T-helper 1 cell (primary cell): ENCODE data around the gene MB21D2.

Source experiments
- DNase-seq, 5 donors: peaks; one replicate each; pipeline ENCODE4 v3.0.0-alpha.2; 2012 to 2020

MB21D2 gene

GRCh38 chr3:192831801-192832347, 85.8 kb downstream of the MB21D2 start:
- no peak for DNase-seq

DNA sequence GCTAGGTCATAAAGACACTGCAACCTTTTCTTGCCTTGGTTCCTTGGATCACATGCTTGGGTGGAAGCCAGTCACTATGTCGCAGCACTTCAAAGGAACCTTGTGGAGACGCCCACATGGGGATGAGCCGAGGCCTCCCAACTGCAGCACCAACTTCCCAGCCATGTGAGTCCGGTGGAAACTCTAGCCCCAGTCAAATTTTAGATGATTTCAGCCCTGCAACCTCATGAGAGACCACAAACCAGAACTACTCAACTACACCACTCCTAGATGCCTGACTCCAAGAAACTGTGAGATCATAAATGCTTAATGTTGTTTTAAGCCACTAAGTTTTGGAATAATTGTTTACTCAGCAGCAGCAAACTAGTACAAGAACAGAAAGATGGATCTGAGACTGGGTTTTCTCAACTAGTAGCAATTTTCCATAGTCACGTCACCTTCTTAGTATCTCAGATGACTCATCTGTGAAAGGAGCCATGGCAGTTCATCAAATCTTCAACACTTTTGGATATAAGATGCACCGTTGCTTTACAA, 86.5 kb downstream of the MB21D2 start:
- peak in 1 of 5 donors; percentile 14 for DNase-seq

- no peak for DNase-seq
Observed at GRCh38 chr3:192830291-192831110, 87.2 kb downstream of the MB21D2 start.

- no peak for DNase-seq
Observed at GRCh38 chr3:192827863-192828594, 89.6 kb downstream of the MB21D2 start.

DNA sequence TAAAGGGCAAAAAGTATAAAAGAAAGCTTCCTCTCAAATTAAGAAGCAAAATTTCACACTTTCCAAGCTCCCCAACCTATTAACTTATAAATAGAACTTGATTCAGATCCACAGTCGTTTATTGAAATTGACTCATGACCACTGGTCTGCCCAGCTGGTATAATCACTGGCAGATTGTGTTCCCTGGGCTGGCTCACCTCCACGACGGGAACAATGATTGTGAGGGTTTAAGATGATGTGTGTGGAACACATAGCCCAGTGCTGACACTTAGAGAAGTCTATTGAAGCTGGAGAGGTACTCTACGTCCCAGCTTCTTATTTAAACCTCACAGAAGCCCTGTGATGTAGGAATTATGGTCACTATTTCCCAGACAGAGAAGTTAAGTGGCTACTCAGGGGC, 90.4 kb downstream of the MB21D2 start:
- DNase-seq: no peak

- DNase-seq: no peak
Observed at GRCh38 chr3:192826214-192827006, 91.2 kb downstream of the MB21D2 start.

DNA sequence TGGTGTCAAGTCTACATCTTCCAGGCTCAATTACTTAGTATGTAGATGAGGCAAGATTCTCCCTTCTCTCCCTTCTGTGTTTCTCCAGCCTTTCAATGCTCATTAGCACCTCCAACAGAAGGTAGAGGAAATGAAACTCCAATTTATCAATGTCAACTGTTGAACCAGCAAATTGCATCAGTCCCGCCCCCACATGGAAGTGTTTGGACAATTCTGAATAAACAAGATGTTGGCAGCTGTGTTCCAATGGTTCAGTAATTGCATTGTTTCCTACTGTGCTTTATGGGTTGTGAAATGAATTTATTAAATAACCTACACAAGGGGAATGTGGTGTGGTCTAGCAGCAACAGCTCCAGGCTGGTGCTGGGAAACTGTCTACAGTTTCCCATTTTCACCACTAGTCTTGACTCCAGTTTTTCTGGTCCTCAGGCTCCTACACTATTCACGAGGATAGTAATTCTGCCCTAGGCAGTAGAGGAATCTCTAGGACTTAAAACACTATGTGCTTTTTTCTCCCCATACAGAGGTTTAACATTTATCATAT, 91.9 kb downstream of the MB21D2 start:
- DNase-seq: no peak

- no peak for DNase-seq
Observed at GRCh38 chr3:192825216-192825615, 92.4 kb downstream of the MB21D2 start.

DNA sequence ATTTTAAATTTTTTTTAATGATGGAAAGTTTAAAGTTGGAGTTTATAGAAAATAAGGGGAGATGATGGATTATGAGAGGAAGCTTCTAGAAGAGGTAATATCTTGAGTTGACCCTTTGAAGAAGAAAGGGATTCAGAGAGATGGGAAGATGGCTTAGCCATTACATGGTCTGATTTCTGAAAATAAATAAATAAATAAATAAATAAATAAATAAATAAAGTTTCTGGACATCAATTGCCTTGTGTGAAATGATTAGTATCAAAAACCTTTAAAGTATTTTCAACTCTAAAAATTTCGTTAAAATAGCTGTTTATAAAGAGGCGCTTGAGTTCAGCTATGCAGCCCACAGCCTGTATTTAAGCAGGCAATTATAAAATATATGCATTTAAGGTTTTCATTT, 93.3 kb downstream of the MB21D2 start:
- no peak for DNase-seq

DNA sequence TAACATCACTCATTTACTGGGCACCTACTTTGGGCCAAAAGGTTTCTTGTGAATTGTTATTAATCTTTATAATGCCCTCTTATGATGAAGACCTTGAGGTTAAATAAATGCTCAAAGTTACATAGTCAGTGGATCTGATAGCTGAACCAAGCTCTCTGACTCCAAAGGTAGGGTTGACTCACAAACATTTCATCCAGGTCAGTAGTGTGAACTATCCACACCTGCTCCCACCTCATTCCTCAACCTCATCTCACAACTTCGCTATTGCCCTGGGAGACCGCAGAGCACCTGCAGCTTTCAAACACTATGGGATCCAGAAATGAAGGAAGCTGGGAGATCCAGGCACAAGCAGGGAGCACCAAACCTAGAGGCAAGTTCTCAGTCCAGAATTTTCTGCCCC, 96.5 kb downstream of the MB21D2 start:
- DNase-seq: no peak

- DNase-seq: no peak
Observed at GRCh38 chr3:192820161-192820560, 97.5 kb downstream of the MB21D2 start.

GRCh38 chr3:192819001-192819569, 98.6 kb downstream of the MB21D2 start:
- peak in 3 of 5 donors; percentile 6 to 58 (median 14) for DNase-seq

DNA sequence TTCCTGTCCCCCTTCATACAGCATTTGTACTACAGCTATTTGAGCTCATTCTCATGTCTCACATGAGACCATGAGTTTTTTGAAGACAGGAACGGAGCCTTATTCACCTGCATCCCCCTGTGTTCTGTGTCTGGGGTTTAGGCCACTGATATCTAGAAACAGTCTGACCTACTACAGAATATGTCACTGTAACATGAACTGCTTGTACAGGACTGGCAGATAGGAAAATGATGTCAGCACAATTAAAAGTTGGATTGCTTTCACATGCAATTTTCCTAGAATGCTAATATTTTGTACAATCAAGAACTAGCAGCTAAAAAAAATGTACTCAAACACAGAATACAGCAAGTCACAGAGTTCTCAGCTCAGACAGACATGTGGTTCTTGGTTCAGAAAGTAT, 99.5 kb downstream of the MB21D2 start:
- no peak for DNase-seq

GRCh38 chr3:192817506-192817905, 100.2 kb downstream of the MB21D2 start:
- no peak for DNase-seq

- peak in 1 of 5 donors; percentile 62 for DNase-seq
Observed at GRCh38 chr3:192817053-192817452, 100.6 kb downstream of the MB21D2 start.

DNA sequence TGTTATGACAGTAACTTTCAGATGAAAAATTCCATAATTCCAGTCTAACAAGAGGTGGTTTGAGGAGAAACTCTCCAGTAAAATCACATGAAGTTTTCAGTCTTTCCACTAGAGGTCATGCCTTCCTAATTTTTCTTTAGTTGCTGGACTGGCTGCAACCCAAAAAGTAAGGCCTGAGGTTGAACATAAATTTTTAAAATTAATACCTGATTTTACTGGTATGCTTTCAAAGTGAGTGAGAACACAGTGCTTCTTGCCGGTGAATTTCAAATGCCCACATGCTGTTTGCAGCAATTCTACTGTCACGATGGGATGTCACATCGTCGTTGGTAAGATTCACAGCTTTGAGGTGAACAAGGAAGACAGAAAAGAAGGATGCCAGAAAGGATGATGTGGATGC, 101.3 kb downstream of the MB21D2 start:
- peak in 1 of 5 donors; percentile 41 for DNase-seq

DNA sequence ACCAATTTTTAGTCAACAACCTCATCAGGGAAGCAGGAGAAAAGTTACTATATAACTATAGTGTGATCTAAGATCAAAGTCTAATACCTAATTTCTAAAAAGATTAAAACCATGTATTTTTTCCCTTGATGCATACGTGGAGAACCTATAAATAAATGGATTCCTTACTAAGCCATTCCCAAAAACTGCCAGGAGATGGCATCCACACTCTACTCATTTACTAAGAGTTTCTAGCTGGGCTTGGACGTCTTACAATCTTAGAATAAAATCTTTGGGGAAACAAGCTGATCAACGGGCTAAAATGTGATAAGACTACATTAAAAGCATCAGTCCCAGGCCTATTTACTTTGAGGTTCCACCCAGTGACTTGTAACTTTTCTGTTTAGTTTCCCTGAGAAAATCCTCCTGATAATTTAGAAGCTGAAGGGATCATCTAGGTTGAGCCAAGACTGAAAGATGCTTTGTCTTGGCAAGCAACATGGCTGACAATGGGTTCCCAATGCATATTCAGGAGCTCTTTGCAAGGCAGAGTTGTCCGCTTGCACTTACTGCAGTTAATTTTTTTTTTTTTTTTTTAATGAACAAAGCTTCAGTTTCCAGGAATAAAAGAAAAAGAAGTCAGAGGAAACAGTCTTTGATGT, 104.8 kb downstream of the MB21D2 start:
- DNase-seq: peak in 1 of 5 donors; percentile 21

DNA sequence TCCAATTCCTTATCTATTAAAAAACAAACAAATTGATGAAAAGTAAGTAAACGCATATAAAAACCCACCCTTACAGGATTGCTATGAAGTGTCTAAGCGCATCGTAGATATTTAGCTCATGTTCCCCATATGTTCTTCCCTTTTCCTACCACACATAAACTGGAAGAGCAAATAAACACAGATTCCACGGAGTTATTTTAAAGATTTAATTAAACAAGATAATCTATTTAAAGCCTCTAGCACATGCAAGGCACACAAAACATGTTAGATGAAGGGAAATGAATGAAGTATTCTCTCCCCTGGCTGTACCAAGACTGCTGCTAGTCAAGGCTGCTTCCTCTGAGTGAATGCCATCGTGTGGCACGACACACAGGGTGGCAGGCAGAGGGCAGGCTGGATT, 111.9 kb downstream of the MB21D2 start:
- no peak for DNase-seq

- DNase-seq: no peak
Observed at GRCh38 chr3:192804502-192804901, 113.2 kb downstream of the MB21D2 start.

DNA sequence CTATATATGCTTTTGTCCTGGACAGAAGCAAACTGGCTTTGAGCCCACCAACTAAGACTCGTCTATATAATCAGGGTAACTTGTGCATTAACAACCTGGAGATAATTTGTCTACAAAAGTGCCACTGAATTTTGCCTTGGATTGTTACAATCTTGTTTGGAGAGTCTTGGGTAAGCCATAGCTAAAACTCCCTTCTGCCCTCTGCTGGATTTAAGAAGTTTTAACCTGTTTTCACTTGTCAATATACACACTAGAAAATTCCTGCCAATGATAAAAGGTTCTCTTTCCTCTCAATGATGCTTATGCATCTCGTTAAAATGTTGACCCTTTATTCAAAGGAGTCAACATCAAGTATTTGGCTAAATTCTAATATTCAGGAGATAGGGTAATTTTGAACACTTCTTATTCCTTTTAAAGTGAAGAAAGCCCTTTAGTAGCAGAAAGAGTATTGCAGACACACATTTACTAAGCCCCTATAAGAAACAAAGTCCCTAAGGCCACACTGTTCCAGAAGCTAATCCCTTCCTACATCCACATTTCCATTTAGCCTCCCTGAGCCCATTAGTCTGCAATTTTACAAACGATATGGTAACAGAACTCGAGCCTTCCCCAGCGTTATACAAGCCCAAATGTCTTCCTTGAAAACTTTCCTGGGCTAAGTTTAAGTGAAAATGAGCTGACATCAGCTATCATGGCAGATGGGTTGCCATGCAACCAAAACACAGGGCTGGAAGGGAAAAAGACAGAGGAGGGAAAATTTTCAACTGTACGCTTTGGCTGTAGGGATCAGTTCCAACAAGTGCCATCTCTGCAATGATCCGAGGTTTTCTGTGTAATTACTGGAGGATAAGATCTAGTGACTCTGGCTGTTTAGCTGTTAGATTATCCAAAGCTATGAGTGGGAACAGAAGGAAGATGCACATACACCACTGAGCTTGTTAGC, 114.4 kb downstream of the MB21D2 start:
- peak in 1 of 5 donors; percentile 19 for DNase-seq
